Colonic mucosa (tissue), 4 donors: ENCODE data around the gene CCDC9B. TPM values are rescaled to one million over a fixed set of nuclear protein-coding genes. Genes with fewer than 3 reads are reported as not detected.

Experiments
- DNase-seq: peaks from one replicate; pipeline ENCODE4 v3.0.0-alpha.2; 2020
- H3K27ac ChIP-seq: fragments of 200-600 bp; one replicate; pipeline ENCODE4 v1.8.0; 2021
- H3K27me3 ChIP-seq: fragments of 200-600 bp; one replicate; pipeline ENCODE4 v1.8.0; 2021
- H3K36me3 ChIP-seq: fragments of 200-600 bp; one replicate; pipeline ENCODE4 v1.8.0; 2021
- H3K4me1 ChIP-seq: fragments of 200-600 bp; one replicate; pipeline ENCODE4 v1.8.0; 2021; ENCODE audit warnings: mild to moderate bottlenecking
- H3K4me3 ChIP-seq: fragments of 200-600 bp; one replicate; pipeline ENCODE4 v1.8.0; 2021
- H3K9ac ChIP-seq, 2 donors: one replicate each; pipeline ENCODE4 v1.7.0; 2013; ENCODE audit warnings: control low read depth in 2 of 2, low read depth in 2 of 2, low read length in 2 of 2
- H3K9me3 ChIP-seq: fragments of 200-600 bp; one replicate; pipeline ENCODE4 v1.8.0; 2021
- CTCF ChIP-seq: fragments of 200-600 bp; IDR thresholded peaks from one replicate; pipeline ENCODE4 v1.8.0; 2022; ENCODE audit warnings: antibody characterized with exemption, mild to moderate bottlenecking
- intact Hi-C: fragments of 100-400 bp; cut with DNase I; formaldehyde crosslinking; loops from one replicate; pipeline ENCODE4 v1.14.1; 2022
- total RNA-seq, 2 donors: library from RNA; stranded (reverse); fragmentation: NEBNext Ultra II Directional in 1 of 2; extraction: Animal tissue kit (Norgen Biotek cat#: 25700) in 1 of 2; gene quantifications; one replicate each; pipeline ENCODE4 v1.2.1, GENCODE V29; 2021
- donor health status: healthy.
- donor health status: DM: no; HTN: no; CAD: no.
- donor health status: DM: no; HTN: no; CAD: no.

Gene CCDC9B
- total RNA-seq, 2 donors from 2014 or later: 13.1 to 28.7 TPM

DNA sequence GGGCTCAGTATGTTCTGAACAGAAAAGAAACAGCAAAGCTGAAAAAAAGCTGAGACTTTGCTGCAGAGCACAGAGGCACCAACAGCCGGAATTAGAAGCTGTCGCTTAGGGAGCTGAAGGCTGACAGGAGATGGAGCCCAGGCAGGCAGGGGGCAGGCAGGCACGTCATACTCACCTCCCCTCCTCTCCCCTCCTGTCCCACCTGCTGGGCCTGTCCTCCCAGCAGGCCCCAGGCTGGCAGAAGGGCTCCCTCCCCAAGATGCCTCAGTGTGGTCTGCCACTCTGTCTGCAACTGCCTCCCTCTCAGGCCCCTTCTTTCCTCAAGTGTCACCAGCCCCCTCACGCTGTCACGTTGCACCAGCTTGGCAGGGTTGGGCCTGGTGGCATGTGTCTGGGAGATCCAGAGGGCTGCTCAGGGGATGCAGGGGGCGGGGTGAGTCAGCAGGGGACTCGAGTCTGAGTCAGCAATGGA is 54.6 kb downstream of the CCDC9B start:
- no peak for DNase-seq
- peaks cover 28% of the 10 kb centered on the region for H3K27me3 ChIP-seq
- H3K9ac ChIP-seq: no peak overlapping the region
- H3K4me3 ChIP-seq: no peak overlapping the region
- no peak for TF ChIP-seq CTCF
- intact Hi-C loops: no loop called here
- peaks cover 14% of the 10 kb centered on the region for H3K4me1 ChIP-seq
- no peaks in the 10 kb centered on the region for H3K36me3 ChIP-seq
- H3K9me3 ChIP-seq: no peaks in the 10 kb centered on the region
- H3K27ac ChIP-seq: no peak overlapping the region

DNA sequence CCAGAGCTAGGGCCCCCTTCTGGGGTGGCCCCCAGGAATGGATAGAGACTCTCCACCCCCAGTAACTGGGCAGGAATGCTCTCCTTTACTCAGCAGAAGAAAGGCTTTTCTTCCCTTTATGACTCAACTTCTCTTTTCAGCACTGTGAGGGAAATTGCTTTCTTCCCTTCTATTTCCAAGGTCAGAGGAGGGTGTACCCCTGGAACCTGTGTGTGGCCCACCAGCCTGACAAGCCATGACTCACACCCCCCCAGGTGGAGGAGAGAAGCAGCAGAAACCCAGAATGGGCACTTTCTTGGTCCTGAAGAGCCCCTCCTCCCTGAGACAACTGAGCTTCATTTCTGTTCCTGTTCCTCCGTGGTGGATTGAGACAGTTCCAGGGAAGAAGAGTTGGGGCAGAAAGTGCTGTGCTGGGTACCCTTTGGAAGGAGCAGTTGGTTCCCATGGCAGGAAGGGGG is 55.2 kb downstream of the CCDC9B start:
- TF ChIP-seq CTCF: no peak
- H3K27ac ChIP-seq: no peak overlapping the region
- intact Hi-C loops: no loop called here

DNA sequence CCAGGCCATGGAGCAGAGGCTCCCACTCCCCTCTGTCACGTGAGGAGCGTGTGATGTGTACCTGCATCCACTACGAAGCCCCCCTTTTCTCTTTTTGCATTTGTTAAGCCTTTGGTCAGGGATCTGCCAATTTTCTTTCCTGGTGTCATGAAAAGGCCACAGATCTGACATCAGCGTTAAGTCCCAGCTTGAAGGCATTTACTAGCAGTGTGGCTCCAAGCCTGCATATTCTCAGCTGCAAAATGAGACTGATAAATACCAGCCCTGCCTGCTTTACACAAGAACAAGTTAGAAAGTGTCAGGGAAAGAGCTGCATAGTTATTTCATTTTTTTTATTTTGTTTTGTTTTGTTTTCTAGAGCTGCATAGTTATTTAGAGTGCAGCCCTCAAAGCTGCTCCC is 55.6 kb downstream of the CCDC9B start:
- TF ChIP-seq CTCF: no peak
- Histone ChIP-seq H3K4me1 (peaks cover 10% of the 10 kb centered on the region), H3K9ac (no peak overlapping the region), H3K9me3 (no peaks in the 10 kb centered on the region), H3K4me3 (no peak overlapping the region), H3K27ac (no peak overlapping the region), H3K27me3 (peaks cover 38% of the 10 kb centered on the region), H3K36me3 (no peaks in the 10 kb centered on the region)
- intact Hi-C loops: no loop called here
- DNase-seq: no peak

More for the DNA sequence above, 55.2 kb downstream of the CCDC9B start:
- H3K9ac ChIP-seq: no peak overlapping the region
- H3K9me3 ChIP-seq: no peaks in the 10 kb centered on the region
- peaks cover 33% of the 10 kb centered on the region for H3K27me3 ChIP-seq
- H3K4me3 ChIP-seq: no peak overlapping the region
- H3K36me3 ChIP-seq: no peaks in the 10 kb centered on the region
- H3K4me1 ChIP-seq: peaks cover 10% of the 10 kb centered on the region
- DNase-seq: no peak

DNA sequence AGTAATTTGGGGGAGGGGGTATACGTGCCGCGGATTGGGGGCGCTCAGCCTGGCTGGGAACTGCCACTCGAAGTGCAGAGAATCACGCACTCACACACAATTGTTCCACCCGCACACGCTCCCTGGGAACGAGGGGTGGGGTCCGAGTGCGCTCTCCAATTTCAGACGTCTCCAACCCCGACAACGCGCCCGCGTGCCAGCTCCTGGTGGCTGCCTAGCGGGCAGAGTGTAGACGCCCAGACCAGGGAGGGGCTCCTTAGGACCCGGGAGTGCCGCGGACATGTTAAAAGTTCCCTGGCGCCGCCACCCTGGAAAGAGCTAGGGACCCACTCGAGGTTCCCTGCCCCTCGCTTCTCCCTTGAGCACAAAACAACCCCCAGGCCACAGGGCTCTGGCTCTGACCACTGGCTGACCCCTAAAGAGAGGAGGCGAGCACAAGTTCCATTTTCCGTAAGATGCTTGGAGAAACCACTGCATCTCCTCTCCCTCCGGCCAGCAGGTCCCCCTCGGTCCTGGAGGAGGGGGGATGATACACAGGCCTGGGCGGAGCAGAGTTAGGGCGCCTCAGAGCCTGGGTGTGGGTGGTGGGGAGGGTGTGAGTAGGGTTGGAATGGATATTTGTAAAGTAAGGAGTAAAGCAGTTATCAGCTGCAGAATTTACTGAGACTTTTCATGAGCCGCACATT is 57.0 kb downstream of the CCDC9B start:
- no peak for TF ChIP-seq CTCF
- Histone ChIP-seq H3K27me3 (peaks cover 44% of the 10 kb centered on the region), H3K9ac (no peak overlapping the region), H3K4me1 (peaks cover 14% of the 10 kb centered on the region), H3K4me3 (no peak overlapping the region), H3K27ac (no peak overlapping the region), H3K9me3 (no peaks in the 10 kb centered on the region), H3K36me3 (no peaks in the 10 kb centered on the region)
- intact Hi-C loops: no loop called here
- DNase-seq: no peak

GRCh38 chr15:40282869-40283614 is 57.7 kb downstream of the CCDC9B start, which contains the start of gene ANKRD63:
ANKRD63 (minus strand) TSS chr15:40283064; CDS start chr15:40282586, 478 bp downstream.
- Histone ChIP-seq H3K9me3 (no peaks in the 10 kb centered on the region), H3K36me3 (no peaks in the 10 kb centered on the region), H3K27ac (no peak within 1 kb of the TSS), H3K27me3 (peaks cover 44% of the 10 kb centered on the region), H3K4me3 (peak within 1 kb of the TSS; percentile 47), H3K9ac (peak within 1 kb of the TSS in 1 of 2 donors; percentile 60), H3K4me1 (peaks cover 14% of the 10 kb centered on the region)
- DNase-seq: no peak
- intact Hi-C loops: no loop called here
- no peak for TF ChIP-seq CTCF
